ENCODE measurements around the gene ECHS1. TPM values are rescaled to one million over a fixed set of nuclear protein-coding genes. Genes with fewer than 3 reads are reported as not detected.
"Not testable (repeated sequence)": the region's sequence is repeated elsewhere in the genome, so short reads cannot be mapped to it uniquely, and the experiment has no call there.

Gene ECHS1
- total RNA-seq, 1 donor from 2014 or later, result 110 TPM

DNA sequence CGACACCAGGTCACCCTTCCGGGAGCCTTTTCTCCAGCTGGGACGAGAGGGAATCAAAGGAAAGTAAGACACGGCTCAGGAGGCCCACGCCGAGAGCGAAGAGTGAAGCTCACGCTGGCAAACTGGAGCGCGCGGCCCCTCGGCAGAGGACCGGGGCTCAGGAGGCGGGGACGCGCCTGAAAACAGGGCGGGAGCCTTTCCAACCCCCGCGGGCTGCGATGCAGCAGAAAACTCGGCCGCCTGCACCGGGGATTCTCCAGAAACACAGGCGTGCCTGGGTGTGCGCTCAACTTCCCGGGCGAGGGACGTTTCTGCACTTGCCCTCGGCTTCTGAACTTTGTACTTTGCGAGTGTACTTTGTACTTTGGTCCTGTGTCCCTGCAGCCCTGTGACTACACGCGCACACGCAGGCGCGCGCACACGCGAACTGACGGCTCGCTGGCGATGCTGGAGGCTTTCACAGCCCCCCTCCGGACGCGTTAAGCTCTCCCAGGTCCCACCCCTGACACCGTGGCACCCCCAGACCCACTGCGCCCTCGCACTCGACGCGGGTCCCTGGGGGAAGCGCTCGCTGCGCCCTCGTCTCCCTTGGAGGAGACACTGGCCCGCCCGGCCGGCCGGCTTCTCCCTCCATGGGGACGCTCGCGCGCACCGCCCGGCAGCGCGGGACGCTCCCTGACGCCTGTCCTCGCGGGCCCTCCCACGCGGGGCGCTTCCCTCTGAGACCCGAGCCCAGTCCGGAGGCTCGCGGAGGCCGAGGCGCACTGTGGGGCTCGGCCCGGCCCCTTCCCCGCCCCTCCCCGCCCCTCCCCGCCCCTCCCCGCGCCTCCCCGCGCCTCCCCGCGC is 5.3 kb upstream of the ECHS1 start:
- no peak for DNase-seq (ENCODE audit: low read depth)

DNA sequence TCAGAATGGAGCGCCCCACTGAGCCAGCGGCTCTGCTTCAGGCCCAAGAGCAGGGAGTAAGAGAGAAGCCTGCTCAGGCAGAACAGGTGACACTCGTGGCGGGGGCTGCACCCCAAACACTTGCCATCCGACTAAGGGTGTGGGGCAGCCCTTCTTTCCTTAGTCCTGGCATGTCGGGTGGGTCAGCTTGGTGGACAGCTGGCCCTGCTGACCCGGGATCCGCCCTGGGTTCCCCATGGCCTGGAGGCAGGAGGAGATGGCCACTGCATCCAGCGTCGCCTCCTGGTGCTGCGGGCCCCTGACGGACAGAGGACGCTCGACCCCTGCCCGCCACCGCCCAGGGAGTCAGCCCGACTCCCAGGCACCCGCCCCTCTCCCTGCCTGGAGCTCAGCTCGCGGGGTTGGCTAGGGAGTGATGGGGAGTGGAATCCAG is 4.7 kb upstream of the ECHS1 start:
- no peak for DNase-seq (ENCODE audit: low read depth)

DNA sequence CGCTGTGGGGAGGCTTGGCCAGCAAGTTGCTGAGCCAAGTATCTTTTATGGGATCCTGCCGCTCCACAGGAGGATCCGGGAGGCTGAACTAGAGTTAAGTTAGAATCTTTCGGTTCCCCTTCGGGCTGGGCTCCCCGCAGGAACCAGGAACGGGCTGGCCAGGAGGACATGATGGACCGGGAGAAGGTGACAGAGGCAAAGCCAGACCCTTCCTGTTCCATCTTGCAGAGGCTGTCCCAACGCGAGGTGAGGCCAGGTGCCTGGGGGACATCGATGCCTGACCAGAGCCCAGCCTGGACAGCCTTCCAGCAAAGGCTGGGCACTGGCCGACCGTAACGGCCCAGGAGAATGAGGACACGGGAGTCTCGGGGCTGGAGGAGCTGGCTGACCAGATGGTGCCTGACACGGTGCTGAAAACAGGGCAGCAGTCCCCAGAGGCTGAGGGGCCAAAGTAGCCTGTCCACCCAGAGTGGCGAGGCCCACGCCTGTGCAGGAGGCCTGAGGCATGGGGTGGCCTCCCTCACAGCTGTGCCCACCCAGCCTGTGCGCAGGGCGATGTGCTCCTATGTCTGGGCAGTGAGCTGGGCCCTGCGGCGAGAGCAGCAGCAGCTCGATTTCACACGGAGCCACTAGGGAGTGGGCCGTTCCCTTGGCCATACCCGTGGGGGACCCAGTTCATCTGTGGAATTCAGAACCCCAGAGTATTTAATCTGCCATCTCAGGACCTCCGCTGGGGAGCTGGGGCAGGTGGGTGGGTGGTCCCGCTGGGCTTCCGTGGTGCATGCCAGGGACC is 4.1 kb upstream of the ECHS1 start:
- DNase-seq (ENCODE audit: low read depth), result no peak

DNA sequence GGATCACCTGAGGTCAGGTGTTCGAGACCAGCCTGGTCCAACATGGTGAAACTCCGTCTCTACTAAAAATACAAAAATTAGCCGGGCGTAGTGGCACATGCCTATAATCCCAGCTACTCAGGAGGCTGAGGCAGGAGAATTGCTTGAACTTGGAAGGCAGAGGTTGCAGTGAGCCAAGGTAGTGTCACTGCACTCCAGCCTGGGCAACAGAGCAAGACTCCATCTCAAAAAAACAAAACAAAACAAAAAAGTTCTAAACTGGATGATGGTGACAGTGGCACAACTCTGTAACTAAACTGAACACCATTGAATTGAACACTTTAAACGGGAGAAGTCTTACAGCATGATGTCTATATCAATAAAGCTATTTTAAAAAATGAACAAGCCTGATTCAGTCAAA is 3.0 kb upstream of the ECHS1 start:
- not testable (repeated sequence) for DNase-seq (ENCODE audit: low read depth)

DNA sequence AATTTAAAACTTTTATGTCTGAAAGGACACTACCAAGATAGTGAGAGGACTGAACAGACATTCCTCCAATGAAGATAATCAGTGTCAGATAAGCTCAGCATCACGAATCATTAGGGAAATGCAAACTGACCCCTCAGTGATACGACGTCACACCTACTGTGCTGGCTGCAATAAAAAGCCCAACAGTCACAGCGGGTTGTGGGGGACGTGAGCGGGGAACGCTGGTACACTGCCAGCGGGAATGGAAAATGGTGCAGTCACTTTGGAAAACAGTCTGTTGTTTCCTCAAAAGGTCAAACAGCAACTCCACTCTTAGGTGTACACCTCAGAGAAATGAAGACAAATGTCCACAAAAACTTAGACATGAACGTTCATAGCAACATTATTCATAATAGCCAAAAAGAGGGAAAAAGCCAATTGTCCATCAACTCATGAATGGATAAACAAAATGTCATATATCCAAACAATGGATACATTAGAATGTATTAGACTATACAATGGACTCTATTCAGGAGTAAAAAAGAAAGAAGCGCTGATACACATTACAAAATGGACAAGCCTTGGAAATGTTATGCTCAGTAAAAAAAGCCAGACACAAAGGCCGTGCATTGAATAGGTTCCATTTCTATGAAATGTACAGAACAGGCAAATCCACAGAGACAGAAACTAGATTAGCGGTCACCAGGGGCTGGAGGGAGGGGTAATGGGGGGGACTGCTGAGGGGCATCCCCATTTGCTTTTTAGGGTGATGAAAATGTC is 2.4 kb upstream of the ECHS1 start:
- DNase-seq (ENCODE audit: low read depth), result no peak

DNA sequence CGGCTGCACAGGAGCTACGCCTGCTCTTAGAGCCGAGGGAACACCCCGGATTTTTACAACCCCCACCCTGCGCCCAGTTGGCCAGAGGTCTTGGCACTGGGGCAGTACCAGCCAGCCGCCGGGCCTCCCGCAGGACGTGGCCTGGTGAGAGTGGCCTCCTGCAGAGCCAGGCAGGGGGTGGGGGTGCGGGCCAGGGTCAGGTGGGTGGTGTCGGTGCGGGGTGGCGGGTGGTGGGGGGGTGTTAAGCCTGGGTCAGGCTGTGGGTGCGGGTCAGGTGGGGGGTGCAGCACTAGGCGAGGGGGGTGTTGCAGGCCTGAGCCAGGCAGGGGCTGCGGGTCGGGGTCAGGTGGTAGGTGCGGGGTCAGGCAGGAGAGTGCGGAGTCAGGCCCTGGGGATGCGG is 647 bp downstream of the ECHS1 start:
- no peak for DNase-seq (ENCODE audit: low read depth)

DNA sequence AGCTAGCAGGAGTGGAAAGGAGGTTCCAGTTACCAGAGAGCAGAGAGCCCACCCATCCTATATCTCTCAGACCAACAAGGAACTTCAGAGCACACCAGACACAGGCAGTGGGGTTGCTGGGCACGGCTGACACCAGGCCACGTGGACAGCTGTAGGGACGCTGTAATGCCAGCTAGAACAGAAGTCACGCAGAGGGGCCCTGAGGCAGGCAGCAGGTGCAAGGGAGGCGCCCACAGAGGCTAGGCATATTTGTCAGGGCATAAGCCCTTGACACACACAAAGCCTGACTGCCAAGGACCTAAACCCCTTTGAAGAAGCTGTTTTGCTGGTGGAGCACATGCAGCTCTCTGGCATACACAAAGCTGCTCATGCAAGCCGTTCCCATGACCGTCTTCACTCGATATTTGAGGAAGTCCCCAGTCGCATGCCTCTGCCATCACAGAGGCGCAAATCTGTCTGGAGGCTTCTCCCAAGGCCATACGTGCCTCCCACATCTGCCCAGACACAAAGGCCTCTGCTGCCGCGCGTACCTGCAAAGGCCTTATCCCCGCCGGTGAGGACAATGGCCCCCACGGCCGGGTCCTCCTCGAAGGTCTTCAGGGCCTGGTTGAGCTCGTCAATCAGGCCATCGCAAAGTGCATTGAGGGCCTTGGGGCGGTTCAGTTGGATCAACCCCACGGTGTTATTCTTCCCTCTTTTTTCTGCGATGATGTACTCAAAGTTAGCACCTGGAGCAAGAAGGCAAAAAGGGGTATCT is 2.9 kb downstream of the ECHS1 start:
- DNase-seq (ENCODE audit: low read depth), result no peak

DNA sequence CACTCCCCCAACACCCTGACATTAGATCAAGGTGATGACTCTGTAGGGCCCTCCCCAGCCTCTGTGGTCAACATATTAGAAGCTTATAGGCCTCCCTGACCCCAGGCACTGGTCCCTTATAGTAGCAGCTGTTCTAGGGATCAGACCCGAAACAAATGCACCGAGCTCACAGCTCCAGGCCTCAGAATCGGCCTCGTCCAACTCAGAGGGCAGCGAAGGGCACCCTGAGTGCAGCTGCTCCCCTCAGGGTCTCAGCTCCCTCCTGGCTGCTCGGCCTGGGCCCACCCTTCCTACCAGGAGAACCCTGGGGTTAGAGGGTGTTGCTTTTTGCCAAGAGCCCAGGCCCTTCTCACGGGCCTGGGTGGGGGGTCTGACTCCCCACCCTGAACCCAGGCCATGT is 5.0 kb downstream of the ECHS1 start:
- no peak for DNase-seq (ENCODE audit: low read depth)

DNA sequence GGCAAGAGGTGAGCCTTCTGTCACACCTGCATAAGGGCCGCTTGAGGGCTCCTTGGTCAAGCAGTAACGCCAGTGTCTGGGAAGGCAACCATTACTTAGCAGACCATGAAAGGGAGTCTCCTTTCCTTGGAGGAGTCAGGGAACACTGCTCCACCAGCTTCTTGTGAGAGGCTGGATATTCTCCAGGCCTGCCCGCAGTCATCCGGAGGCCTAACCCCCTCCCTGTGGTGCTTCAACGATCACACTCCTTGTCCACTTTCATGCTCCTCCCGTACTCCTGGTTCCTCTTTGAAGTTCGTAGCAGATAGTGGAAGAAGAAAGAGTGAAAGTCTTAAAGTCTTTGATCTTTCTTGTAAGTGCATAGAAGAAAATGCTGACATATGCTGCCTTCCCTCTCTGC is 5.7 kb downstream of the ECHS1 start:
- not testable (repeated sequence) for DNase-seq (ENCODE audit: low read depth)

DNA sequence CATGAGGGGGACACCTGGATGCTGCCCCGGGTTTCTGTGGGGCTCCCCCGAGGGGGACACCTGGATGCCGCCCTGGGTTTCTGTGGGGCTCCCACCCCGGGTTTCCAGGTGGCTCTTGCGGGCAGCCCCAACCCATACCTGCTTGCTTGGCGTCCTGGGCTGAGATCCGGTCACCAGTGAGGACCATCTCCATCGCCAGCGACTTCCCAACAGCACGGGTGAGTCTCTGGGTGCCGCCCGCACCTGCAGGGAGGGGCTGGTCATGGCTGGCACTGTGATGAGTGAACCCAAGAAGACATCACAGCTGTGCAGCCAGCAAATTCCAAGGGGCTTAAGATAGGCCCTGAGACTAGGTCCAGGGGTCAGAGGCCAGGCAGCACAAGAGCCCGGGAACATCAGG is 6.4 kb downstream of the ECHS1 start:
- no peak for DNase-seq (ENCODE audit: low read depth)

DNA sequence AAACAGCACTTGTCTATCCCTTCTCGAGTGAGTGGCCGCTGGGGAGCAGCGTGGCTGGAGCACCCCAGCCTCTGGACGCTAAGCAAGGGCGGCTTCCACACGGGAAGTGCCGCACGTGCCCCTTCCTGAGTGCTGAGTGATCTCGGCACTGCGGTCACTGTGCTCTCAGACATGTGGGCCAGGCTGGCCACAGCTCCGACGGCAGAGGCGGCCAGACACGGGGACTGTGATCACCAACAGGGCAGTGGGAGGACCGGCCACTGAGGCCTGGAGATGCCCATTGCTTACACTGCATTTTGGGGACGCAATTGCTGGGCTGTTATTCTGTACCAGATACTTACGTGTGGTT is 7.0 kb downstream of the ECHS1 start:
- no peak for DNase-seq (ENCODE audit: low read depth)

DNA sequence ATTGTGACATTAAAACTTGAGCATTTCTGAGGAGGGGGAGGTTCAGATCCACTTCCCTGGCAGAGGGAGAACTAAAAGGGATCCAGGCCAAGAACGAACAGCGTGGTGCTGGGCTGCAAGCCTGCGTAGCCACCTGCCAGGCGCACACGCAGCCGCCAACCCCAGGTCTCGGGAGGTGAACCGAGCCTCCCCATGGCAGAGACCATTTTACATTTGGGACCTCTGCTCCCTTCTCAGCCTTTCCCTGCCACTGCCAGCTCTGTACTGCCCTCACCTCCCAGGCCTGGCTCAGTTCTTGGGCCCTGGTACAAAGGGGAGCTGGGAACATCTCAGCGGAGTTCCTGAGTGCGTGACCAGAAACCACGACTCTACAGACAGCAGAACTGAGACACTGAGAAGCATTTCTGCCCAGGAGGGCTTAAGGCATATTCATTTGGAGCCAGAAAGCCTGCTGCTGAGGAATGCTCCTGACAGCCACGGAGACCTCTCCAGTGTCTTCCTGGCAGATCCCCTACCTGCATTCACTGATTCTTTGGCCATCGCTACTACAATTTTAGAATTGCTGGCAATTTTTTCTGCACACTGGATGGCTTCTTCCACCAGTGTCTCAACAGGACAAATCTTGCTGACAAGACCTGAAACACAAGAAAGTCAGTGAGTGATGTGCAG is 7.6 kb downstream of the ECHS1 start:
- DNase-seq (ENCODE audit: low read depth), result no peak

DNA sequence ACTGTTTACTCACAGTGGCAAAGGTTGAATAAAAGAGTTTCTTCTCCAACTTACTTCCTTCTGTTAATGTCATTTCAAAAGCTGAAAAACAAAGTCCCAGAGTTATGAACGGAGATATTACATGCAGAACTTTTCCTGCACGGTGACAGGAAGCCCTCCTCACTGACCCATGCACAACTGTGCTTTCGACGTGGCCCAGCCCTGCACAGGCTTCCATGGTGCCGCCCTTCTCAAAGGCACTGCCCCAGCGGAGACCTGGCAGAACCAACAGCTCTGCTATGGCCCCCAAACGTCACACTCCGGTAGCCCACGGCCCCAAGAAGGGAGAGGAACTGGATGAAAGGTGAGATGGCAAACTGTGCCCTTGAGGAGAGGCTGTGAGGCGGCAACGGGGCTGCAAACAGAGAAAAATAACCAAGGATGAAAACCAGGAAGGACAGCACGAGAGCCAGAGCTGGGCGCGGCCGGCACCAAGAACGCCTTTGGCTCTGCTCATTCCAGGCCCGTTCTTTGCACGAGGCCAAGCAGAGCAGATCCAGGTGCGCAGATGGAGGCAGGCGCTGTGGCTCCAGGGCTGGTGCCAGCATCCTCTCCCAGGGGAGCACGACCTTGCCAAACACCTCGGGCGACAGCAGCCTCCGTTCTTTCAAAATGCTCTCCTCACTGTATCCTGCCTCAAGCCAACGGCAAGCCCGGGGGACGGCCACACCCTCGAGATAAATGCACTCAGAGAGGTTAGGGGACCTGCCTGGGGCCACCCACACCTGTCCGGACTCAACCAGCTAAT is 8.3 kb downstream of the ECHS1 start:
- DNase-seq (ENCODE audit: low read depth), result no peak

DNA sequence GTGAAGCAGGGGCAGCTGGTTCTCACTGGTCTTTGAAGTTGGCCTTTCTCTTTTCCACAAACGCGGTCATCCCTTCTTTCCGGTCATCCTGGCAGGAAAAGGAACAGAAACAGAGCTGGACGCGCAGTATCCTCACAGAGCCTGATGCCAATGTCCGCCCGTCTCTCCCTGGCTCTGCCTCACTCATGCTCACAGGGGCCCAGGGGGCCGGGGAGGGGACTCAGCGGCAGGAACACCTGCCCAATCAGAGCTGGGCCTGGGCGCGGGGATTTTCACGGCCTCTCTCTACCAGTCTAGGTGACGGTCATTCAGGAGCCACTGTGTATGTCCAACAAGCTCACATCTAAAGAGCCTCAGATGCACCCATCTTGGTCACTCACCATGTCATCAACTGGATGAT is 10.3 kb downstream of the ECHS1 start:
- no peak for DNase-seq (ENCODE audit: low read depth)

DNA sequence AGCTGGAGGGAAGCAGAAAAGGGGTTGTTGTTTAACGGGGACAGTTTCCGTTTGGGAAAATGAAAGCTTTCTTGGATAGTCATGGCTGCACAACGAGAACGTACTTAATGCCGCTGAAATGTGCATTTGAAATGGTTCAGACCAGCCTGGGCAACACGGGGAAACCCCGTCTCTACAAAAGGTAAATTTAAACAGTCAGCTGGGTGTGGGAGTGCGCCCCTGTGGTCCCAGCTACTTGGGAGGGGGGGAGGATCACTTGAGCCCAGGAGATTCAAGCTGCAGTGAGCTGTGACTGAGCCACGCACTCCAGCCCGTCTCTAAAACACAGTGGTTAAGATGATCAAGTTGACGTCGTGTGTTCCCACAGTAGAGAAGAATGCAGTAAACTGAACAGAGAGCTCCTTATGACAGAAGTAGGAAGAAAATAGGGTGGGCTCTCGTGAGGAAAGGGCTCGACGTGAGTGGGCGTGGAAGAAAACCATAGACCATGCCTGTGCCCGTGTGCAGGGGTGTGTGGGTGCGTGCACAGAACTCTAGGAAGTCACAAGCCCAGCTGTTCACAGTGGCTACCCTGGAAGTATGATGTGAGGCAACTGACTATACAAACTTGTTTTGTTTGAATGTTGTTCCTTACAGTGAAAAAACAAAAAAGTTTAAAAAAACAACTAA is 11.2 kb downstream of the ECHS1 start:
- DNase-seq (ENCODE audit: low read depth), result no peak

DNA sequence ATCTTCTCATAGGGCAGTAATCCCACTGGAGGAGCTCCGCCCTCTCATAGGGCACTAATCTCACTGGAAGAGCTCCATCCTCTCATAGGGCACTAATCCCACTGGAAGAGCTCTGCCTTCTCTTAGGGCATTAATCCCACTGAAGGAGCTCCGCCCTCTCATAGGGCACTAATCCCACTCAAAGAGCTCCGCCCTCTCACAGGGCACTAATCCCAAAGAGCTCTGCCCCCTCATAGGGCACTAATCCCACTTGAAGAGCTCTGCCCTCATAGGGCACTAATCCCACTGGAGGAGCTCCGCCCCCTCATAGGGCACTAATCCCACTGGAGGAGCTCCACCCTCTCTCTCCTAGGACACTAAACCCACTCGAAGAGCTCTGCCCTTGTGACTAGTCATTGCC is 11.9 kb downstream of the ECHS1 start:
- no peak for DNase-seq (ENCODE audit: low read depth)

DNA sequence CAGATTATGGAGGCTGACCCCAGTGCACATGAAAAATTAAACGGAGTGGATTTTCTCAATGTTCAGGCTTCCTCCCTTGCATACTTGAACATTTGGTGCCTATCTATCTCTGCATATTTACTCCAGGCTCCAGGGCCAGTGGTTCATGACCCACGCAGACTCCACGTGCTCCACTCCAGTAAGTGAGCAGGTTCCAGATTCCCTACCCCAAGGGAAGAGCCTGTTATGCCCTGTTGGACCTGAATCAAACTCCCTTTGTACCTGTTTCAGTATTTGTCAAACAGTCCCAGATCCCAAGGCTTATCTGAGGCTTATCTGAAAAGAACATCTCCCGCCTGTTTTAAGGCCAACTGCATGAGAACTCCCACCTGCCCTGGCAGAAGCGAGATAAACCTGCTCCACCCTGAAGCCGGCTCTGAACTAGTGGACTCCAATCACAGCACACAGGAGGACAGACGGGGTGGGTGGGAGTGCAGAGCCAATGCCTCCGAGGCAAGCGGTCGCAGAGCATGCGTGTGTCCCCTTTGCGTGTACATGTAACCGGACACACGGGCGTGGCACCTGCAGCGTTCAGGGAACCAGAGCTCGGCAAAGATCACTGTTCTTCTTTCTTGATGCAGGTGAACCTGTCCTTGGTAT is 13.1 kb downstream of the ECHS1 start:
- DNase-seq (ENCODE audit: low read depth), result no peak

DNA sequence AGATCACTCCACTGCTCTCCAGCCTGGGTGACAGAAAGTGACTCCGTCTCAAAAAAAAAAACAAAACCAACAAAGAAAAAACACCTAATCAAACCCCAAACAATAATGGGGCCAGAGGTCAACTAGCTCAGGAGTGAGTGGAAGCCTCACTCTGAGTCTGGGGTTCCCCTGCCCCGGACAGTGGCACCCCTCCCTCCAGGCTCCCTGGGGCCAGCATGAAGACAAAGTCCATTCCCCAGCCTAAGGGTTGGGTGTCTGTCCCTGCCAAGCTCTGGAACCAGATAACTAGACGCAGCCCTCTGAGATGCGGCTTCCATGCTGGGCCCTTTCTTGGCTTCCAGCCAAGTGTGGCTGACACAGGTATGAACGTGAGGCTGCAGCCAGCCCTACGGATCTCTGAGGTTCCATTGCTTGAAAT is 13.6 kb downstream of the ECHS1 start:
- DNase-seq (ENCODE audit: low read depth), result no peak

DNA sequence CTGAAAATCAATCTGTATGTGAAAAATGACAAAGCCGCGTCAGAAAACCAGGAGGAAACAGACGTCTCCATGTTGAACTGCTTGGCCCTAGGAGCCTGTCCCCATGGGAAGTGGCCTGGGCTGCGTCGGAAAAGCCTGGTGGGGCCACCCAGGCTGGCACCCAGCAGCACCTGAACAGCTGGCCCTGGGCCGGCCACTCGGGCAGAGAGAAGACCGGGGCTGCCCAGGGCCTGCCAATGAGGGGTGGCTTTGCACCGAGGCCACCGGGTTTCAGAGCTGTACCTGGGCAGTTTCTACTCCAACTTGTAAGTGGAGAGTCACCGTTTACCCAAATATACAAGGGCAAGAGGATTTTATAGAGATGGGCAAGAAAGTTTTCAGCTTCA is 14.2 kb downstream of the ECHS1 start:
- no peak for DNase-seq (ENCODE audit: low read depth)
